B cell (primary cell): ENCODE results near the gene TMEM132D.

ENCODE experiments used
- EZH2 ChIP-seq: IDR thresholded peaks from 2 replicates; pipeline ENCODE4 v1.6.1; 2012; ENCODE audit warnings: borderline replicate concordance, low read depth, mild to moderate bottlenecking, moderate library complexity, low read length; ENCODE audit not compliant: insufficient read depth, poor library complexity, severe bottlenecking
- TF ChIP-seq, protein P1 (sequence below): fragments of 200-600 bp; IDR thresholded peaks from one replicate; pipeline ENCODE4 v1.8.0; 2022; ENCODE audit warnings: antibody characterized with exemption, mild to moderate bottlenecking

DNA sequence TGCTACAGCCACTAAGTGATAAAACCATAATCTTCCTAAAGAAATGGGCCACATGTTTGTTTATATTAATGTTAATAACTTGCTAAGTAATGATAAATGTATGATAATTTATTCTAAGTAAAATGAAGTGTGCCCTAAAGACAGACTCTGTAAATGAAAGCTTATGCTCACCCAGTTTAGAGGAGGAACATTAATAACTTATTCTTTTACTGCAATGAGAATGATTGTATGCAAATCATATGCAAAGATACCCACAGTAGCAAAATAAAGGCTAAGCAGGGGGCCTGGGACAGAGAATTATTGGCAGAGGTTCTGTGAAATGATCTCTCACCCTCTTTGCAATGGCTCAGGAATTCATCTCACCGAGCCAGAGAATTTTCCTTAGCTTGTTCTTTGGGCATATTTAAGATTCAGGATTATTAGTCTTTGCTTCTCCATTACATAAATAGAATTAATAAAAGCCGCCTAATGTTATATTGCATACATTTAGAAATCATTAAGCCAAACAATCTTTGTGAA is 75.9 kb downstream of the TMEM132D start:
- TF ChIP-seq, protein P1, sequence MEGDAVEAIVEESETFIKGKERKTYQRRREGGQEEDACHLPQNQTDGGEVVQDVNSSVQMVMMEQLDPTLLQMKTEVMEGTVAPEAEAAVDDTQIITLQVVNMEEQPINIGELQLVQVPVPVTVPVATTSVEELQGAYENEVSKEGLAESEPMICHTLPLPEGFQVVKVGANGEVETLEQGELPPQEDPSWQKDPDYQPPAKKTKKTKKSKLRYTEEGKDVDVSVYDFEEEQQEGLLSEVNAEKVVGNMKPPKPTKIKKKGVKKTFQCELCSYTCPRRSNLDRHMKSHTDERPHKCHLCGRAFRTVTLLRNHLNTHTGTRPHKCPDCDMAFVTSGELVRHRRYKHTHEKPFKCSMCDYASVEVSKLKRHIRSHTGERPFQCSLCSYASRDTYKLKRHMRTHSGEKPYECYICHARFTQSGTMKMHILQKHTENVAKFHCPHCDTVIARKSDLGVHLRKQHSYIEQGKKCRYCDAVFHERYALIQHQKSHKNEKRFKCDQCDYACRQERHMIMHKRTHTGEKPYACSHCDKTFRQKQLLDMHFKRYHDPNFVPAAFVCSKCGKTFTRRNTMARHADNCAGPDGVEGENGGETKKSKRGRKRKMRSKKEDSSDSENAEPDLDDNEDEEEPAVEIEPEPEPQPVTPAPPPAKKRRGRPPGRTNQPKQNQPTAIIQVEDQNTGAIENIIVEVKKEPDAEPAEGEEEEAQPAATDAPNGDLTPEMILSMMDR, result no peak
- no peak for TF ChIP-seq EZH2
